Activated T-cell treated with anti-CD3 and anti-CD28 coated beads, Interleukin-2, amount 50 U/mL, for 48 hours (primary cell): ENCODE data around the gene MRPS18C.
"Not testable (repeated sequence)": the region's sequence is repeated elsewhere in the genome, so short reads cannot be mapped to it uniquely, and the experiment has no call there.

Experiments used
- DNase-seq, 2 experiments: peaks; one replicate each; pipeline ENCODE4 v3.0.0-alpha.2; 2020

Gene MRPS18C

GRCh38 chr4:83455281-83456183 lies at the start of gene MRPS18C, which contains the start of gene HELQ:
Gene MRPS18C (plus strand): TSS chr4:83456058. CDS start chr4:83456078, 20 bp downstream.
Gene HELQ (minus strand): TSS chr4:83455823. CDS start chr4:83455693, 130 bp downstream.
- DNase-seq = peak; percentile 94 to 95

GRCh38 chr4:83408908-83409307 lies 47.0 kb upstream of the MRPS18C start:
- DNase-seq = no peak

GRCh38 chr4:83413676-83414075 lies 42.2 kb upstream of the MRPS18C start:
- DNase-seq = no peak

- DNase-seq = no peak
These were observed 38.3 kb upstream of the MRPS18C start for GRCh38 chr4:83417566-83417965.

GRCh38 chr4:83418211-83418610 lies 37.6 kb upstream of the MRPS18C start:
- no peak for DNase-seq

- DNase-seq = no peak
These were observed 24.7 kb upstream of the MRPS18C start for GRCh38 chr4:83431200-83431599.

GRCh38 chr4:83436680-83437079 lies 19.2 kb upstream of the MRPS18C start:
- no peak for DNase-seq

- DNase-seq = no peak
These were observed 17.1 kb upstream of the MRPS18C start for GRCh38 chr4:83438719-83439118.

- no peak for DNase-seq
These were observed 15.6 kb upstream of the MRPS18C start for GRCh38 chr4:83440148-83440814.

- DNase-seq = no peak
These were observed 15.0 kb upstream of the MRPS18C start for GRCh38 chr4:83440899-83441298.

- DNase-seq = no peak
These were observed 6.8 kb upstream of the MRPS18C start for GRCh38 chr4:83449009-83449408.

- DNase-seq = no peak
These were observed 1.2 kb upstream of the MRPS18C start for GRCh38 chr4:83454686-83455085.

- no peak for DNase-seq
These were observed 285 bp downstream of the MRPS18C start for GRCh38 chr4:83456184-83456501.

GRCh38 chr4:83473423-83473822 lies 17.6 kb downstream of the MRPS18C start:
- DNase-seq = no peak

GRCh38 chr4:83473966-83474365 lies 18.1 kb downstream of the MRPS18C start:
- no peak for DNase-seq

- peak; percentile 96 to 97 for DNase-seq
These were observed 28.9 kb downstream of the MRPS18C start, which contains the start of gene ABRAXAS1 for GRCh38 chr4:83484500-83485461. Gene ABRAXAS1 (minus strand): TSS chr4:83485100. CDS start chr4:83485072, 28 bp downstream.

GRCh38 chr4:83486457-83487129 lies 30.7 kb downstream of the MRPS18C start:
- DNase-seq = no peak

- DNase-seq = no peak
These were observed 34.0 kb downstream of the MRPS18C start for GRCh38 chr4:83489711-83490326.

GRCh38 chr4:83490876-83491450 lies 35.1 kb downstream of the MRPS18C start:
- no peak for DNase-seq

GRCh38 chr4:83496085-83496917 lies 40.4 kb downstream of the MRPS18C start:
- DNase-seq = not testable (repeated sequence)
